GM23338 (cell line): ENCODE measurements around the gene DOCK4.

Source experiments
- CTCF ChIP-seq, 2 experiments: fragments of 200-600 bp in 1 of 2; sonication (generic) in 1 of 2; conservative IDR thresholded peaks; 2 replicates each; pipeline versions ENCODE4 v1.5.1 to v1.6.1; 2016 to 2017; ENCODE audit warnings: antibody characterized with exemption in 2 of 2, low read depth in 2 of 2, mild to moderate bottlenecking in 2 of 2, moderate library complexity in 1 of 2
- ETS1 ChIP-seq: IDR thresholded peaks from 2 replicates; pipeline ENCODE4 v1.6.1; 2016; ENCODE audit warnings: antibody characterized with exemption
- EZH2 ChIP-seq: fragments of 200-600 bp; sonication (generic); IDR thresholded peaks from one replicate; pipeline ENCODE4 v1.8.0; 2017; ENCODE audit warnings: antibody characterized with exemption, mild to moderate bottlenecking, low read depth; ENCODE audit not compliant: unreplicated experiment
- POLR2AphosphoS5 ChIP-seq: IDR thresholded peaks from 2 replicates; pipeline ENCODE4 v1.6.1; 2016; ENCODE audit warnings: antibody characterized with exemption, low read depth
- REST ChIP-seq: IDR thresholded peaks from one replicate; pipeline ENCODE4 v1.6.1; 2018; ENCODE audit warnings: antibody characterized with exemption; ENCODE audit not compliant: unreplicated experiment

- no peak for TF ChIP-seq CTCF (conservative IDR thresholded peaks at IDR 0.05; ENCODE audit: low read depth in 2 of 2)
- TF ChIP-seq ETS1 = no peak
- no peak for TF ChIP-seq EZH2
- no peak for TF ChIP-seq POLR2AphosphoS5
- TF ChIP-seq REST = no peak
Observed at GRCh38 chr7:112089551-112089950, 116.6 kb downstream of the DOCK4 start.
